Measurements from ENCODE around the gene C10orf143. TPM values are rescaled to one million over a fixed set of nuclear protein-coding genes. Genes with fewer than 3 reads are reported as not detected.

C10orf143 gene
- total RNA-seq, 2 donors from 2014 or later, result 1.5 to 1.9 TPM

- WGBS, 2 experiments (ENCODE audit: insufficient coverage in 1 of 2, insufficient read length in 1 of 2), result 88 to 89% methylated on average over 6 of the region's 6 CpGs
- Histone ChIP-seq H3K36me3 (ENCODE audit: control insufficient read depth, insufficient read depth, low read length) (no peaks in the 10 kb centered on the region), H3K9me3 (ENCODE audit: control insufficient read depth, low read length) (no peaks in the 10 kb centered on the region), H3K9ac (ENCODE audit: extremely low read depth, low read length, poor library complexity, severe bottlenecking) (no peak overlapping the region), H3K27me3 (ENCODE audit: control insufficient read depth, insufficient read depth, low read length, poor library complexity, severe bottlenecking) (no peaks in the 10 kb centered on the region), H3K27ac (ENCODE audit: low read depth, low read length) (no peak overlapping the region), H3K4me1 (ENCODE audit: control insufficient read depth, insufficient read depth, low read length) (no peaks in the 10 kb centered on the region), H3K4me3 (ENCODE audit: low read length) (no peak overlapping the region)
- Mint-ChIP-seq H3K27ac (no peak overlapping the region), H3K36me3 (ENCODE audit: low read depth) (no peaks in the 10 kb centered on the region), H3K9me3 (no peaks in the 10 kb centered on the region), H3K27me3 (ENCODE audit: insufficient read depth) (no peaks in the 10 kb centered on the region), H3K4me1 (no peaks in the 10 kb centered on the region), H3K4me3 (no peak overlapping the region)
- no peak for DNase-seq
- TF ChIP-seq CTCF (conservative IDR thresholded peaks at IDR 0.05), result no peak
Observed at GRCh38 chr10:130061760-130062159, 48.9 kb downstream of the C10orf143 start.

GRCh38 chr10:130054021-130054420 is 56.6 kb downstream of the C10orf143 start:
- H3K27ac Mint-ChIP-seq, result no peak overlapping the region
- no peaks in the 10 kb centered on the region for H3K36me3 Mint-ChIP-seq (ENCODE audit: low read depth)
- Histone ChIP-seq H3K9ac (ENCODE audit: extremely low read depth, low read length, poor library complexity, severe bottlenecking) (no peak overlapping the region), H3K27ac (ENCODE audit: low read depth, low read length) (no peak overlapping the region), H3K4me1 (ENCODE audit: control insufficient read depth, insufficient read depth, low read length) (no peaks in the 10 kb centered on the region), H3K36me3 (ENCODE audit: control insufficient read depth, insufficient read depth, low read length) (no peaks in the 10 kb centered on the region), H3K9me3 (ENCODE audit: control insufficient read depth, low read length) (peaks cover 3% of the 10 kb centered on the region), H3K27me3 (ENCODE audit: control insufficient read depth, insufficient read depth, low read length, poor library complexity, severe bottlenecking) (no peaks in the 10 kb centered on the region), H3K4me3 (ENCODE audit: low read length) (no peak overlapping the region)
- no peak for TF ChIP-seq CTCF (conservative IDR thresholded peaks at IDR 0.05)
- no peaks in the 10 kb centered on the region for H3K4me1 Mint-ChIP-seq
- H3K4me3 Mint-ChIP-seq, result no peak overlapping the region
- 91 to 96% methylated on average over 3 of the region's 3 CpGs for WGBS, 2 experiments (ENCODE audit: insufficient coverage in 1 of 2, insufficient read length in 1 of 2)
- H3K27me3 Mint-ChIP-seq (ENCODE audit: insufficient read depth), result no peaks in the 10 kb centered on the region
- no peak for DNase-seq
- peaks cover 11% of the 10 kb centered on the region for H3K9me3 Mint-ChIP-seq

- Mint-ChIP-seq H3K27ac (no peak overlapping the region), H3K27me3 (ENCODE audit: insufficient read depth) (no peaks in the 10 kb centered on the region), H3K36me3 (ENCODE audit: low read depth) (no peaks in the 10 kb centered on the region), H3K9me3 (peaks cover 11% of the 10 kb centered on the region), H3K4me1 (no peaks in the 10 kb centered on the region), H3K4me3 (no peak overlapping the region)
- Histone ChIP-seq H3K4me3 (ENCODE audit: low read length) (no peak overlapping the region), H3K36me3 (ENCODE audit: control insufficient read depth, insufficient read depth, low read length) (no peaks in the 10 kb centered on the region), H3K9ac (ENCODE audit: extremely low read depth, low read length, poor library complexity, severe bottlenecking) (no peak overlapping the region), H3K27me3 (ENCODE audit: control insufficient read depth, insufficient read depth, low read length, poor library complexity, severe bottlenecking) (no peaks in the 10 kb centered on the region), H3K27ac (ENCODE audit: low read depth, low read length) (no peak overlapping the region), H3K4me1 (ENCODE audit: control insufficient read depth, insufficient read depth, low read length) (no peaks in the 10 kb centered on the region), H3K9me3 (ENCODE audit: control insufficient read depth, low read length) (peaks cover 3% of the 10 kb centered on the region)
- no peak for TF ChIP-seq CTCF (conservative IDR thresholded peaks at IDR 0.05)
- DNase-seq, result no peak
- 75 to 88% methylated on average over 8 to 11 of the region's 11 CpGs for WGBS, 2 experiments (ENCODE audit: insufficient coverage in 1 of 2, insufficient read length in 1 of 2)
Observed at GRCh38 chr10:130053561-130053960, 57.1 kb downstream of the C10orf143 start.
